ENCODE data around the gene DPF3. TPM values are rescaled to one million over a fixed set of nuclear protein-coding genes. Genes with fewer than 3 reads are reported as not detected.

DPF3 gene
- total and polyA plus RNA-seq, 2 donors (not counting 1 experiment from before 2014, with no cell fraction given): 3.4 to 10.2 TPM

DNA sequence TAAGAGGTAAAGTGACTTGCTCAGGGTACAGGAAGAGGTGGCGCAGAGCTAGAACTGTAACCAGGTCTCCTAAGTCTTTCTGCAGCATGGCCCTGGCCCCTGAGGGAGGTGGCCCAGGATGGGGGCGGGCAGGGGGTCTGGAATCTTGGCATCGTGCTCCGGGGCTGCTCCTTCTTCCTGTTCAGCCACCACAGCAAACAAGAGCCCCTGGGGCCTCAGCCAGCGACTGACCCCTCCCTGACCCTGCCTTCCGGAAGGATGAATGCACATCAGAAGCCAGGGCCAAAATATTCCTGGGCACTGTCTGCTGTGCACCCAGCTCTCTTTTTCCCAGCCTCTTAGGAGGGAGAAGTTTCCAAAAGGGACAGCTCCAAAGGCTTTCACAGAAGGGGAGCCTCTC lies 242.8 kb downstream of the DPF3 start:
- Histone ChIP-seq H2AFZ (ENCODE audit: insufficient read depth, low read depth, low read length, poor library complexity, severe bottlenecking) (no peak overlapping the region), H3K4me2 (replicated peaks; ENCODE audit: low read depth, low read length, poor library complexity, severe bottlenecking) (no peak overlapping the region), H3K4me1 (ENCODE audit: control insufficient read depth in 2 of 2, insufficient read depth in 2 of 2, low read length in 2 of 2) (no peaks in the 10 kb centered on the region), H3K4me3 (ENCODE audit: control extremely low read depth in 1 of 5, extremely low read depth in 1 of 5, insufficient read depth in 1 of 5, low read depth in 2 of 5, low read length in 4 of 5) (no peak overlapping the region), H4K20me1 (ENCODE audit: control insufficient read depth, insufficient read depth, low read length, poor library complexity, severe bottlenecking) (no peaks in the 10 kb centered on the region), H3K36me3 (replicated peaks in 1 of 2; ENCODE audit: control extremely low read depth in 1 of 2, control insufficient read depth in 1 of 2, extremely low read depth in 1 of 2, insufficient read depth in 2 of 2, low read length in 1 of 2) (no peaks in the 10 kb centered on the region), H3K27ac (ENCODE audit: low read length in 2 of 2) (no peak overlapping the region), H3K9me3 (ENCODE audit: control extremely low read depth in 1 of 3, control insufficient read depth in 2 of 3, insufficient read depth in 1 of 3, low read length in 2 of 3) (no peaks in the 10 kb centered on the region), H3K79me2 (ENCODE audit: control insufficient read depth, insufficient read depth, low read length) (no peaks in the 10 kb centered on the region), H3K27me3 (replicated peaks in 1 of 4; ENCODE audit: control extremely low read depth in 1 of 4, control insufficient read depth in 3 of 4, insufficient read depth in 4 of 4, low read length in 3 of 4) (peaks cover 0 to 4% (median 0%) of the 10 kb centered on the region in 4 experiments), H3K9ac (ENCODE audit: low read length) (no peak overlapping the region)
- intact Hi-C loops (cut with micrococcal nuclease): no loop called here
- ChIA-PET CTCF (no interaction called here), POLR2A (no interaction called here)
- no peak overlapping the region for H3K4me3 Mint-ChIP-seq
- H3K27me3 Mint-ChIP-seq: peaks cover 3% of the 10 kb centered on the region
- H3K9me3 Mint-ChIP-seq (ENCODE audit: insufficient read depth): no peaks in the 10 kb centered on the region
- WGBS (ENCODE audit: insufficient coverage): 74% methylated on average over 5 of the region's 6 CpGs
- TF ChIP-seq, protein P1, sequence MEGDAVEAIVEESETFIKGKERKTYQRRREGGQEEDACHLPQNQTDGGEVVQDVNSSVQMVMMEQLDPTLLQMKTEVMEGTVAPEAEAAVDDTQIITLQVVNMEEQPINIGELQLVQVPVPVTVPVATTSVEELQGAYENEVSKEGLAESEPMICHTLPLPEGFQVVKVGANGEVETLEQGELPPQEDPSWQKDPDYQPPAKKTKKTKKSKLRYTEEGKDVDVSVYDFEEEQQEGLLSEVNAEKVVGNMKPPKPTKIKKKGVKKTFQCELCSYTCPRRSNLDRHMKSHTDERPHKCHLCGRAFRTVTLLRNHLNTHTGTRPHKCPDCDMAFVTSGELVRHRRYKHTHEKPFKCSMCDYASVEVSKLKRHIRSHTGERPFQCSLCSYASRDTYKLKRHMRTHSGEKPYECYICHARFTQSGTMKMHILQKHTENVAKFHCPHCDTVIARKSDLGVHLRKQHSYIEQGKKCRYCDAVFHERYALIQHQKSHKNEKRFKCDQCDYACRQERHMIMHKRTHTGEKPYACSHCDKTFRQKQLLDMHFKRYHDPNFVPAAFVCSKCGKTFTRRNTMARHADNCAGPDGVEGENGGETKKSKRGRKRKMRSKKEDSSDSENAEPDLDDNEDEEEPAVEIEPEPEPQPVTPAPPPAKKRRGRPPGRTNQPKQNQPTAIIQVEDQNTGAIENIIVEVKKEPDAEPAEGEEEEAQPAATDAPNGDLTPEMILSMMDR (IDR thresholded peaks at IDR 0.05): no peak
- no peak for TF ChIP-seq EZH2 (IDR thresholded peaks at IDR 0.05; ENCODE audit: borderline replicate concordance, insufficient read depth, low read depth, low read length, poor library complexity, severe bottlenecking)
- ATAC-seq (ENCODE audit: low read depth): no peak
- DNase-seq: no peak
- H3K27ac Mint-ChIP-seq: no peak overlapping the region
- H3K4me1 Mint-ChIP-seq: peaks cover 4% of the 10 kb centered on the region

DNA sequence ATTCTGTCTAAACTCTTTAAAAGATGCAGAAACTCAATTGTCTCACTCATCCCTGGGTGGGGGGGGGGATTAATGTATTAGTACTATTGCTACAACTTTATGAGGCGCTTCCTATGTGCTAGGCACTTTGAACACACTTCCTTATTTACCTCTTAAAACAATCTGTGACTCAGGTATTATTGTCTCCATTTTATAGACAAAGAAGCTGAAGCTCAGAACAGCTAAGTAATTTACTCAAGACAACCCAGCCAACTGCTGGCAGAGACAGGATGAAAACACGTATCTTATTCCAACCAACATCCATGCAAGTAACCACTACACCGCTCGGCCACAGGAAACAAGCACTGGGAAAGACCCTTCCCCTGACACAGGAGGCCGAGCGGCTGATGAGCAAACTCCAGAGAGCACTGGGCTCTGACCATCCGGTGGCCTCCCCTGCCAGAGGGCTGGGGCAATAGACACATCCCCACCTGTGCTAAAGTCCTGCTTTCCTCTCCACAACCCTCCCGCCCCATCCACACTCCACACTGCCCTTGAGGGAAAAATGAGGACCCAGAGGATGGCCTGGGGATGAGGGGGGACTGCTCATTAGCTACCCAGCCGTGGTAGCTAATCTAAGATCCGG lies 244.2 kb downstream of the DPF3 start:
- ATAC-seq (ENCODE audit: low read depth): no peak
- intact Hi-C loops (cut with micrococcal nuclease): no loop called here
- no peak overlapping the region for H2AFZ ChIP-seq (ENCODE audit: insufficient read depth, low read depth, low read length, poor library complexity, severe bottlenecking)
- H3K9me3 ChIP-seq (ENCODE audit: control extremely low read depth in 1 of 3, control insufficient read depth in 2 of 3, insufficient read depth in 1 of 3, low read length in 2 of 3): no peaks in the 10 kb centered on the region
- Mint-ChIP-seq H3K4me3 (no peak overlapping the region), H3K27me3 (peaks cover 3% of the 10 kb centered on the region), H3K9me3 (ENCODE audit: insufficient read depth) (no peaks in the 10 kb centered on the region), H3K4me1 (peaks cover 4% of the 10 kb centered on the region), H3K27ac (no peak overlapping the region)
- POLR2A ChIA-PET: no interaction called here
- peaks cover 0 to 4% (median 0%) of the 10 kb centered on the region in 4 experiments for H3K27me3 ChIP-seq (replicated peaks in 1 of 4; ENCODE audit: control extremely low read depth in 1 of 4, control insufficient read depth in 3 of 4, insufficient read depth in 4 of 4, low read length in 3 of 4)
- no peak overlapping the region for H3K27ac ChIP-seq (ENCODE audit: low read length in 2 of 2)
- H3K4me2 ChIP-seq (replicated peaks; ENCODE audit: low read depth, low read length, poor library complexity, severe bottlenecking): no peak overlapping the region
- no peaks in the 10 kb centered on the region for H3K79me2 ChIP-seq (ENCODE audit: control insufficient read depth, insufficient read depth, low read length)
- CTCF ChIA-PET: no interaction called here
- no peaks in the 10 kb centered on the region for H4K20me1 ChIP-seq (ENCODE audit: control insufficient read depth, insufficient read depth, low read length, poor library complexity, severe bottlenecking)
- TF ChIP-seq, protein P1 (IDR thresholded peaks at IDR 0.05): no peak
- no peak for TF ChIP-seq EZH2 (IDR thresholded peaks at IDR 0.05; ENCODE audit: borderline replicate concordance, insufficient read depth, low read depth, low read length, poor library complexity, severe bottlenecking)
- H3K9ac ChIP-seq (ENCODE audit: low read length): no peak overlapping the region
- H3K36me3 ChIP-seq (replicated peaks in 1 of 2; ENCODE audit: control extremely low read depth in 1 of 2, control insufficient read depth in 1 of 2, extremely low read depth in 1 of 2, insufficient read depth in 2 of 2, low read length in 1 of 2): no peaks in the 10 kb centered on the region
- WGBS (ENCODE audit: insufficient coverage): 71% methylated on average over 8 of the region's 10 CpGs
- no peaks in the 10 kb centered on the region for H3K4me1 ChIP-seq (ENCODE audit: control insufficient read depth in 2 of 2, insufficient read depth in 2 of 2, low read length in 2 of 2)
- no peak overlapping the region for H3K4me3 ChIP-seq (ENCODE audit: control extremely low read depth in 1 of 5, extremely low read depth in 1 of 5, insufficient read depth in 1 of 5, low read depth in 2 of 5, low read length in 4 of 5)
- DNase-seq: no peak

All from B cell (primary cell).